NCI-H2196 (cell line): ENCODE measurements around the gene PPP1R13B.

ENCODE experiments used
- DNase-seq: peaks from one replicate; lab custom pipeline; 2025; ENCODE audit not compliant: unreplicated experiment; lab: John Stamatoyannopoulos, UW

The PPP1R13B gene

GRCh38 chr14:103836976-103837725, 10.2 kb downstream of the PPP1R13B start:
- no peak for DNase-seq

- no peak for DNase-seq
These were observed 12.4 kb downstream of the PPP1R13B start for GRCh38 chr14:103834956-103835355.

- no peak for DNase-seq
These were observed 13.7 kb downstream of the PPP1R13B start for GRCh38 chr14:103833711-103834110.

GRCh38 chr14:103832046-103832445, 15.3 kb downstream of the PPP1R13B start:
- DNase-seq = no peak

GRCh38 chr14:103830511-103831270, 16.7 kb downstream of the PPP1R13B start:
- no peak for DNase-seq

DNA sequence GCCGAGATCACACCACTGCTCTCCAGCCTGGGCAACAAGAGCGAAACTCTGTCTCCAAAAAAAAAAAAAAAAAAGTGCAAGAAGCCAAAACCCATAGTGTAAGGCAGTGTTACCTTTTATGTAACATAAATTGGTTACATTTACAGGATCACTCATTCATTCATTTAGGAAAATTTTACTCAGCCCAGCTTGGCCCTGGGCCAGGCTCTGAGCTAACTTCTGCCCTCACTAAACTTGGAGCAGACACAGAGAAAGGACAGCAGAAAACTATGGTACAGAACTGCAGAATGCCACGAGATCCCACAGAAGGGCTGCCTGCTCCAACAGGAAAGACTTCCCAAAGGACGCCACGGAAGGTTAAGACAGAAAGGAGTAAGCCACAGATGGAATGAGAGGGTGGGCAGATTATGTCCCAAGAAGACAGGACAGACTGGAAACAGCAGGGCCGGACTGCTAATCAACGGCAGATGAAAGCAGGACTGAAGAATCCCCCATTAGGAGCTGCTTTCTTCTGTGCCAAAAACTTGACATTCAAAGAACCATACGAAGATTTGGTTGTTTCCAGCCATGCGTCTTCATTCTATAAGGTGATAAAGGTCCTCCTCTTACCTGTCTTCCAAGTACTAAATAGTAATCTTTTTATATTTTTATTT, 18.9 kb downstream of the PPP1R13B start:
- DNase-seq = no peak

- no peak for DNase-seq
These were observed 22.3 kb downstream of the PPP1R13B start for GRCh38 chr14:103825101-103825500.

GRCh38 chr14:103820908-103821307, 26.5 kb downstream of the PPP1R13B start:
- no peak for DNase-seq

DNA sequence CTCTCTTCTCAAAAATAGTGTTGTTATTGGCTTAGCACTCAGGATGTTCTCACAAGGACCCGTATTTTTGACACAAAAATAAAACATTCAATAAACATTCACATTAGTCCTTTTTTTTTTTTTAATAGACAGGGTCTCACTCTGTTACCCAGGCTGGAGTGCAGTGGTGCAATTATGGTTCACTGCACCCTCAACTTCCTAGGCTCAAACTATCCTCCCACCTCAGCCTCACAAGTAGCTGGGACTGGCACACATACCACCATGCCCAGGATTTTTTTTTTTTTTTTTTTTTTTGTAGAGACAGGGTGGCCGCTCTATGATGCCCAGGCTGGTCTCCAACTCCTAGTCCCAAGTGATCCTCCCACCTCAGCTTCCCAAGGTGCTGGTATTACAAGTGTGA, 27.0 kb downstream of the PPP1R13B start:
- no peak for DNase-seq

GRCh38 chr14:103819503-103820307, 27.7 kb downstream of the PPP1R13B start:
- DNase-seq = peak; percentile 11

- DNase-seq = no peak
These were observed 28.5 kb downstream of the PPP1R13B start for GRCh38 chr14:103818870-103819269.

DNA sequence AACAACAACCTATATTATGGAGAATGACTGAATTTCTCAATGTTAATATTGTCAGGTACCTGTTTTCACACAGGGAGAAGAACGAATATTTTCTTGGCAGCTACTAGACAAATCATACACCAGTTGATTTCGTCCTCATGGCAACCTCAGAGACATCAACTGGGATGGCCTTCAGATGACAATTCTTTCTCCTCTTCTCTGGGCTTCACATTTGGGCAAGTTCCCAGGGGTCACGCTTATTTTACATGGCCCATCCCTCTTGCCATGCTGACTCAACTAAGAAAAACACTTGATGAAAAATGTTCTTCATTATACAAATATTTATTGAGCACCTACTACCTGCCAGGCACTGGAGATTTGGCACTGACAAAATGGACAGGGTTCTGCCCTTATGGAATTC, 29.0 kb downstream of the PPP1R13B start:
- DNase-seq = no peak

- DNase-seq = no peak
These were observed 29.8 kb downstream of the PPP1R13B start for GRCh38 chr14:103817595-103817994.

GRCh38 chr14:103816991-103817390, 30.4 kb downstream of the PPP1R13B start:
- no peak for DNase-seq

DNA sequence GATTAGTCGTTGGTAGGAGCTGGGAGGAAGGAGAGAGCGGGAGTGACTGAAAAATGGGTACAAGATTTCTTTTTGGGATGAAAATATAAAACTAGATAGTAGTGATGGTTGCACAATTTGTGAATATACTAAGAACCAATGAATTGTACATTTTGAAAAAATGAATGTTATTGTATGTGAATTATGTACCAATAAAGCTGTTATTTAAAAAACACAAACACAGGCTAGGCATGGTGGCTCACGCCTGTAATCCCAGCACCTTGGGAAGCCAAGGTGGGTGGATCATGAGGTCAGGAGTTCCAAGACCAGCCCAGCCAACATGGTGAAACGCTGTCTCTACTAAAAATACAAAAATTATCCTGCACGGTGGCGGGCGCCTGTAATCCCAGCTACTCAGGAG, 32.1 kb downstream of the PPP1R13B start:
- DNase-seq = no peak

DNA sequence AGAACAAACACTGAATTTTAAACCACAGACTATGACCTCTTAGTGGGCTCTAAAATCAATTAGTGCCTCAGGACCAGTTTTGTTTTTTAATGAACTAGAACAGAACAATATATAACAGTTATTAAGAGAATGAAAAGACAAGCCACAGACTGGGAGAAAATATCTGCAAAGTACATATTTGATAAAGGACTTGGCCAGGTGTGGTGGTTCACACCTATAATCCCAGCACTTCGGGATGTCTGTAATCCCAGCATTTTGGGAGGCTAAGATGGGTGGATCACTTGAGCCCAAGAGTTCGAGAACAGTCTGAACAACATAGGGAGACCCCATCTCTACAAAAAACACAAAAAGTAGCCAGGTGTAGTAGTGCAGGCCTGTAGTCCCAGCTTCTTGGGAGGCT, 36.2 kb downstream of the PPP1R13B start:
- no peak for DNase-seq

DNA sequence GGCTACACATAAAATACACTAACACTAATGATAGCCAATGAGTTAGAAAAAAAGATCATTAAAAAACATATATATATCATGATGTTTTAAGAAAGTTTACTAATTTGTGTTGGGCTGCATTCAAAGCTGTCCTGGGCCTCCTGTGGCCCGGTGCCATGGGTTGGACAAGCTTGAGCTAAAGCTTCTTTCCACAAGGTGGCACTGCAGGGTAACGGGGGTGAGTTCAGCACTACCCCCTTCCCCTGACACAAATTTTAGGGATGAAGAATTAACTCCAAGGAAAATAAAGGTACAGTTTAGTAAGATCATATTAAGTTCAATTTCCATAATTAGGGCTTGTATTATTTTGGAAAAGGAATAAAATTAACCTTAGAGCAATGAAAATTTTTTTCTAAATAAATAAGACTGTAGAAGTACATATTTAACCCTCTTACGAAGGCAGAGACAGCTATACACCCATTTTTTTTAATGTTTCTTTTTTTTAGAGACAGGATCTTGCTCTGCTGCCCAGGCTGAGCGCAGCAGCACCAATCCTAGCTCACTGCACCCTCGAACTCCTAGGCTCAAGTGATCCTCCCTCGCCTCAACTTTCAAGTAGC, 38.9 kb downstream of the PPP1R13B start:
- peak; percentile 54 for DNase-seq

DNA sequence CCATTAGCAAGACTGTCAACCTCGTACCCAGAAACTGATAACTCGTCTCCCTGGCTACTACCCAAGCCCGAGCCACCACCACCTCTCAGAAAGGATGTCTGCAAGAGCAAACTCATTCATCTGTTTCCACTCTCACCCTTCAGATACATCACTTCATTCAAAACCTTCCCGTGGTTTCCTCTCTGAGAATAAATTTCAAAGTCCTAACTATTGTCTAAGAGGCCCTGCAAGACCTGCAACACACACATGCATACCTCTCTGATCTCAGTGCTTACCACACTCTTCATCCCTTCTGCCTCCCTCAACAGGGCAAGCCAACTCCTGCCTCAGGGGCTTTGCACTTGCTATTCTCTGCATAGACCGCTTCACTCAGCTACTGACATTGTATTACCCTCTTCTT, 40.6 kb downstream of the PPP1R13B start:
- no peak for DNase-seq

GRCh38 chr14:103805708-103806107, 41.7 kb downstream of the PPP1R13B start:
- DNase-seq = no peak

DNA sequence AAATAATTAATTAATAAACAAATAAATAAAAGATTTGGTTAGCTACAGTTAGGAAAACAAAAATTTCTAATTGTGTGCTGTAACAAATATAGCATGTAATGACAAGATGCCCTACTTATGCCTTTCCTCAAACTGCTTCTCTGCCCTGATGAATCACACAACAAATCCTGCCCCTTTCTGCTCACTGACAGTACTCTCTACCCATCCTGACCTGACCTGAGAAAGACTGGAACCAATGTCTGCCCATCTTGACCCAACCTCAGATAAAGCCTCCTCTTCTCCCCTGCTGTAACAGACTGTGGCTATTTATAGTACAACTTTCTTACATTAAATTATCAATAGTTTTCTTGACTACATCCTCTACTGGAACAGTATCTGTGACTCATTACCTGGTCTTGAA, 43.7 kb downstream of the PPP1R13B start:
- no peak for DNase-seq

DNA sequence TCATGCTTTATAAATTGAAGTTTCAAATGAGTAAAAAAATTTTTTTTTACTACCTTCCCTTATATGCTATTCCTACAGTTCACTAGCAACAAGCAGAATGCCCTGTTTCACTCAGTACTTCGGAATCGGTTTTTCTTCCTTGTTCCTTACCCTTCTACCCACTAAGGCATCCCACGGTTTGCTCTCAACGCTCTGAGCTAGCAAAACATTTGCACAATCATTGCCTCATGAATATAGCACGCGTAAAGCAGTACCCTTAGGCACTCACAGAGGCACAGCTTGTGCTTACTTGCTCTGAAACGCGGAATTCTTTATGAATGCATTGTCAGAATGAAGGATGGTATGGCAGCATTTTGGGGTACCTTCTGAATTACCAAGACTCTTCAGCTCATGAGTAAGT, 45.0 kb downstream of the PPP1R13B start:
- no peak for DNase-seq
